Neural cell (in vitro differentiated cells): ENCODE data around the gene CLNK. TPM values are rescaled to one million over a fixed set of nuclear protein-coding genes. Genes with fewer than 3 reads are reported as not detected.

Experiments used
- H2AFZ ChIP-seq: fragments of 200-600, 300-800 bp; sonication (generic), shearing (Covaris generic); 2 replicates; pipeline ENCODE4 v1.6.0; 2014; ENCODE audit warnings: low read depth, mild to moderate bottlenecking, antibody characterized with exemption, low read length, moderate library complexity
- H3F3A ChIP-seq: fragments of 200-600 bp; shearing (Covaris generic); 2 replicates; pipeline ENCODE4 v1.6.1; 2016; ENCODE audit warnings: mild to moderate bottlenecking, moderate library complexity, mixed read lengths, antibody characterized with exemption, low read length; ENCODE audit not compliant: insufficient read depth, poor library complexity, severe bottlenecking
- H3K27ac ChIP-seq: fragments of 200-600, 300-800 bp; sonication (generic), shearing (Covaris generic); 2 replicates; pipeline ENCODE4 v1.5.1; 2014; ENCODE audit warnings: mild to moderate bottlenecking, low read length, moderate library complexity
- H3K27me3 ChIP-seq: fragments of 300-800, 200-600 bp; sonication (generic), shearing (Covaris generic); 2 replicates; pipeline ENCODE4 v1.6.0; 2014; ENCODE audit warnings: mild to moderate bottlenecking, low read depth, low read length, moderate library complexity; ENCODE audit not compliant: insufficient read depth
- H3K36me3 ChIP-seq: fragments of 300-800, 200-600 bp; sonication (generic), shearing (Covaris generic); 2 replicates; pipeline ENCODE4 v1.5.1; 2014; ENCODE audit warnings: mild to moderate bottlenecking, antibody characterized with exemption, low read length, moderate library complexity; ENCODE audit not compliant: insufficient read depth
- H3K4me2 ChIP-seq: fragments of 300-800, 200-600 bp; sonication (generic), shearing (Covaris generic); 2 replicates; pipeline ENCODE4 v1.6.0; 2014; ENCODE audit warnings: mild to moderate bottlenecking, low read length
- H3K4me3 ChIP-seq: fragments of 300-800, 200-600 bp; sonication (generic), shearing (Covaris generic); 2 replicates; pipeline ENCODE4 v1.5.1; 2014; ENCODE audit warnings: mild to moderate bottlenecking, low read length, moderate library complexity
- H3K79me2 ChIP-seq: fragments of 200-600 bp; shearing (Covaris generic); replicated peaks from 2 replicates; pipeline ENCODE4 v1.6.0; 2014; ENCODE audit warnings: mild to moderate bottlenecking, low read length, moderate library complexity; ENCODE audit not compliant: insufficient read depth
- H3K9ac ChIP-seq: fragments of 300-800, 200-600 bp; sonication (generic), shearing (Covaris generic); 2 replicates; pipeline ENCODE4 v1.6.1; 2016; ENCODE audit warnings: mild to moderate bottlenecking, low read length, mixed read lengths
- H3K9me2 ChIP-seq: fragments of 200-600 bp; shearing (Covaris generic); 2 replicates; pipeline ENCODE4 v1.6.1; 2016; ENCODE audit warnings: mild to moderate bottlenecking, low read length, mixed read lengths; ENCODE audit not compliant: insufficient read depth
- H3K9me3 ChIP-seq: fragments of 200-600, 300-800 bp; sonication (generic), shearing (Covaris generic); 2 replicates; pipeline ENCODE4 v1.6.1; 2016; ENCODE audit warnings: mild to moderate bottlenecking, mixed run types, low read length, moderate library complexity, mixed read lengths
- H4K20me1 ChIP-seq: fragments of 200-600 bp; shearing (Covaris generic); 2 replicates; pipeline ENCODE4 v1.6.1; 2016; ENCODE audit warnings: mild to moderate bottlenecking, mixed run types; ENCODE audit not compliant: insufficient read depth
- CTCF ChIP-seq: fragments of 450-650 bp; IDR thresholded peaks from 2 replicates; pipeline ENCODE4 v1.5.1; 2014; ENCODE audit warnings: antibody characterized with exemption, mild to moderate bottlenecking, moderate library complexity; ENCODE audit not compliant: poor library complexity, severe bottlenecking
- EP300 ChIP-seq: fragments of 450-650 bp; conservative IDR thresholded peaks from 2 replicates; pipeline ENCODE4 v1.6.1; 2014; ENCODE audit warnings: antibody characterized with exemption, mild to moderate bottlenecking, moderate library complexity; ENCODE audit not compliant: poor library complexity, severe bottlenecking
- EZH2 ChIP-seq: fragments of 200-600, 300-800 bp; shearing (Covaris generic), sonication (generic); IDR thresholded peaks from 2 replicates; pipeline ENCODE4 v1.6.1; 2014; ENCODE audit warnings: antibody characterized with exemption, low read length, borderline replicate concordance, mild to moderate bottlenecking; ENCODE audit not compliant: insufficient read depth, poor library complexity, severe bottlenecking
- MXI1 ChIP-seq: fragments of 450-650 bp; conservative IDR thresholded peaks from 2 replicates; pipeline ENCODE4 v1.6.1; 2014; ENCODE audit warnings: antibody characterized with exemption, mild to moderate bottlenecking; ENCODE audit not compliant: poor library complexity, severe bottlenecking
- POLR2AphosphoS5 ChIP-seq: IDR thresholded peaks from 2 replicates; pipeline ENCODE4 v1.6.1; 2012
- RAD21 ChIP-seq: fragments of 450-650 bp; conservative IDR thresholded peaks from 2 replicates; pipeline ENCODE4 v1.6.1; 2014; ENCODE audit warnings: antibody characterized with exemption, mild to moderate bottlenecking, moderate library complexity
- REST ChIP-seq: IDR thresholded peaks from 2 replicates; pipeline ENCODE4 v1.6.1; 2012; ENCODE audit warnings: borderline replicate concordance
- SMC3 ChIP-seq: fragments of 450-650 bp; conservative IDR thresholded peaks from 2 replicates; pipeline ENCODE4 v1.6.1; 2014; ENCODE audit warnings: antibody characterized with exemption, mild to moderate bottlenecking, moderate library complexity; ENCODE audit not compliant: poor library complexity
- TAF1 ChIP-seq: IDR thresholded peaks from 2 replicates; pipeline ENCODE4 v1.6.1; 2012; ENCODE audit warnings: low read depth
- polyA plus RNA-seq: library from polyadenylated mRNA; depleted of rRNA; stranded (reverse); fragments of >200 nt; gene quantifications from 2 replicates; pipeline ENCODE4 v1.2.3, GENCODE V29; 2014

The CLNK gene
- polyA plus RNA-seq, 1 donor from 2014 or later, result not detected

- Histone ChIP-seq H3K4me2 (no peak overlapping the region), H3K36me3 (no peaks in the 10 kb centered on the region), H3K27me3 (no peaks in the 10 kb centered on the region), H3F3A (no peaks in the 10 kb centered on the region), H3K9me2 (no peaks in the 10 kb centered on the region), H3K79me2 (no peaks in the 10 kb centered on the region), H3K27ac (no peak overlapping the region), H3K9me3 (no peaks in the 10 kb centered on the region), H3K4me3 (no peak overlapping the region), H4K20me1 (no peaks in the 10 kb centered on the region), H3K9ac (no peak overlapping the region), H2AFZ (no peak overlapping the region)
- TF ChIP-seq POLR2AphosphoS5, result no peak
- no peak for TF ChIP-seq RAD21
- no peak for TF ChIP-seq TAF1
- TF ChIP-seq SMC3, result no peak
- TF ChIP-seq MXI1, result no peak
- no peak for TF ChIP-seq EP300
- no peak for TF ChIP-seq REST
- TF ChIP-seq EZH2, result no peak
- no peak for TF ChIP-seq CTCF
Observed at GRCh38 chr4:10730590-10730989, 46.0 kb upstream of the CLNK start.

- H3K4me3 ChIP-seq, result no peak overlapping the region
- TF ChIP-seq CTCF, result no peak
- TF ChIP-seq RAD21, result no peak
- TF ChIP-seq POLR2AphosphoS5, result no peak
- TF ChIP-seq REST, result no peak
- TF ChIP-seq MXI1, result no peak
- no peak for TF ChIP-seq SMC3
- no peak for TF ChIP-seq EZH2
- no peak for TF ChIP-seq EP300
- no peak for TF ChIP-seq TAF1
- no peaks in the 10 kb centered on the region for H3K27me3 ChIP-seq
- no peak overlapping the region for H3K9ac ChIP-seq
- H3K79me2 ChIP-seq, result no peaks in the 10 kb centered on the region
- no peaks in the 10 kb centered on the region for H4K20me1 ChIP-seq
- no peak overlapping the region for H3K4me2 ChIP-seq
- no peak overlapping the region for H3K27ac ChIP-seq
- no peaks in the 10 kb centered on the region for H3F3A ChIP-seq
- H3K9me3 ChIP-seq, result no peaks in the 10 kb centered on the region
- H2AFZ ChIP-seq, result no peak overlapping the region
- no peaks in the 10 kb centered on the region for H3K9me2 ChIP-seq
- no peaks in the 10 kb centered on the region for H3K36me3 ChIP-seq
Observed at GRCh38 chr4:10730019-10730418, 45.5 kb upstream of the CLNK start.
